Embryonic facial prominence (tissue), 1 donor: Measurements from ENCODE around the gene MOGAT3.

Experiments used
- DNase-seq: peaks from one replicate; pipeline ENCODE4 v3.0.0-alpha.2; 2016; ENCODE audit errors: extremely low spot score

MOGAT3 gene

GRCh38 chr7:101172854-101173751 is 27.7 kb downstream of the MOGAT3 start:
- DNase-seq: no peak

GRCh38 chr7:101172005-101172853 is 28.6 kb downstream of the MOGAT3 start:
- DNase-seq: no peak

GRCh38 chr7:101171442-101171837 is 29.4 kb downstream of the MOGAT3 start:
- DNase-seq: no peak

- no peak for DNase-seq
Measured at GRCh38 chr7:101170617-101171441, 30.0 kb downstream of the MOGAT3 start.

GRCh38 chr7:101169838-101170551 is 30.8 kb downstream of the MOGAT3 start:
- DNase-seq: no peak

- no peak for DNase-seq
Measured at GRCh38 chr7:101169110-101169837, 31.6 kb downstream of the MOGAT3 start.

- DNase-seq: no peak
Measured at GRCh38 chr7:101168412-101169049, 32.3 kb downstream of the MOGAT3 start.

- DNase-seq: no peak
Measured at GRCh38 chr7:101167645-101168411, 33.0 kb downstream of the MOGAT3 start.

- DNase-seq: no peak
Measured at GRCh38 chr7:101166909-101167644, 33.8 kb downstream of the MOGAT3 start.

- no peak for DNase-seq
Measured at GRCh38 chr7:101166648-101166908, 34.3 kb downstream of the MOGAT3 start.

GRCh38 chr7:101165958-101166647 is 34.7 kb downstream of the MOGAT3 start:
- no peak for DNase-seq

GRCh38 chr7:101165075-101165957 is 35.5 kb downstream of the MOGAT3 start, which contains the start of gene VGF:
TSS of gene VGF (minus strand) at chr7:101165569. CDS start at chr7:101164843, 726 bp downstream.
- DNase-seq: peak; percentile 80

- no peak for DNase-seq
Measured at GRCh38 chr7:101164071-101164840, 36.6 kb downstream of the MOGAT3 start.

GRCh38 chr7:101163279-101164070 is 37.4 kb downstream of the MOGAT3 start:
- DNase-seq: no peak

GRCh38 chr7:101162551-101163278 is 38.1 kb downstream of the MOGAT3 start:
- no peak for DNase-seq
